Tibial nerve (tissue), 4 donors: ENCODE measurements around the gene SLIT3. TPM values are rescaled to one million over a fixed set of nuclear protein-coding genes. Genes with fewer than 3 reads are reported as not detected.

ENCODE experiments used
- DNase-seq, 2 donors: peaks; one replicate each; pipeline ENCODE4 v3.0.0-alpha.2; 2019; ENCODE audit warnings: low spot score in 2 of 2
- H3K27ac ChIP-seq, 4 donors: fragments of 200-600 bp; sonication (generic) in 3 of 4; one replicate each; pipeline ENCODE4 v1.5.1; 2017 to 2019; ENCODE audit warnings: mild to moderate bottlenecking in 1 of 4
- H3K27me3 ChIP-seq, 2 donors: fragments of 200-600 bp; sonication (generic) in 1 of 2; one replicate each; pipeline versions ENCODE4 v1.5.1 to v1.6.0; 2017 to 2019
- H3K36me3 ChIP-seq, 3 donors: fragments of 200-600 bp; sonication (generic); one replicate each; pipeline ENCODE4 v1.5.1; 2018 to 2019
- H3K4me1 ChIP-seq, 4 donors: fragments of 200-600 bp; sonication (generic) in 3 of 4; one replicate each; pipeline ENCODE4 v1.5.1; 2017 to 2019
- H3K4me3 ChIP-seq, 4 donors: fragments of 200-600 bp; sonication (generic) in 3 of 4; one replicate each; pipeline ENCODE4 v1.5.1; 2017 to 2019; ENCODE audit warnings: mild to moderate bottlenecking in 1 of 4, moderate library complexity in 1 of 4
- H3K9me3 ChIP-seq, 4 donors: fragments of 200-600 bp; sonication (generic) in 3 of 4; one replicate each; pipeline ENCODE4 v1.5.1; 2017 to 2019
- CTCF ChIP-seq, 5 experiments: fragments of 200-600 bp in 3 of 5; fragments of 450-650 bp in 2 of 5; sonication (generic) in 3 of 5; IDR thresholded peaks; one replicate each; pipeline ENCODE4 v1.5.1; 2016 to 2019; ENCODE audit warnings: antibody characterized with exemption in 5 of 5, mild to moderate bottlenecking in 3 of 5, moderate library complexity in 2 of 5
- EP300 ChIP-seq, 2 donors: sonication (generic); formaldehyde crosslinking; IDR thresholded peaks; one replicate each; pipeline ENCODE4 v1.6.1; 2017; ENCODE audit warnings: antibody characterized with exemption in 2 of 2, mild to moderate bottlenecking in 1 of 2
- POLR2A ChIP-seq, 2 donors: fragments of 450-650 bp; IDR thresholded peaks; one replicate each; pipeline ENCODE4 v1.6.1; 2017; ENCODE audit warnings: antibody characterized with exemption in 2 of 2, mild to moderate bottlenecking in 2 of 2, moderate library complexity in 2 of 2
- WGBS, 2 donors: methylation state at CpG; one replicate each; pipeline ENCODE4 v1.1.5; 2018; 5-methylcytosine and 5-hydroxymethylcytosine counted together
- total RNA-seq, 4 donors: library from RNA; depleted of rRNA; stranded (reverse); fragments of >200 nt; gene quantifications; one replicate each; pipeline ENCODE4 v1.1.0, GENCODE V29; 2016

Gene SLIT3
- total RNA-seq, 4 donors from 2014 or later, result 16.6 to 39.0 (median 20.2) TPM

DNA sequence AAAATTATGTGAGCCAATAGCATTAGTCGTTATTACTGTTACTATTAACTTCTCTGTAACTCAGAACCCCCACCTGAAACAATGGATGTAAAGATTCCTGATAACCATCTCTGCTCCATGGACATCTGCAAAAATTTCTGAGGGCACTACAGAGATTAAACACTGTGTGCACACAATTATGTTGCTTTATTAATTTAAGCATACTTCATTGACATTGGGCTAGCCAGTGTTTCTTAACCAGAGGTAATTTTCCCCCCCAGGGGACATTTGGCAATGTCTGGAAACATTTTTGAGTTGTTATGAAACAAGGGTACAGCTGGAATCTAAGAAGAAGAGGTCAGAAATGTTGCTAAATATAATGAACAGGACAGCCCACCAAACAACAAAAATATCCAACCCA lies 19.3 kb downstream of the SLIT3 start:
- DNase-seq, result no peak
- H3K36me3 ChIP-seq, result no peaks in the 10 kb centered on the region
- H3K4me3 ChIP-seq, result no peak overlapping the region
- H3K9me3 ChIP-seq, result peaks cover 0 to 10% (median 0%) of the 10 kb centered on the region in 4 donors
- H3K4me1 ChIP-seq, result no peaks in the 10 kb centered on the region
- no peak overlapping the region for H3K27ac ChIP-seq
- no peak for TF ChIP-seq POLR2A (IDR thresholded peaks at IDR 0.05)
- no peak for TF ChIP-seq CTCF (IDR thresholded peaks at IDR 0.05)
- TF ChIP-seq EP300 (IDR thresholded peaks at IDR 0.05), result no peak
- H3K27me3 ChIP-seq, result no peaks in the 10 kb centered on the region
- WGBS, 2 donors, result 79 to 83% methylated on average over 1 of the region's 1 CpG

GRCh38 chr5:169280696-169281095 lies 20.2 kb downstream of the SLIT3 start:
- H3K27ac ChIP-seq, result no peak overlapping the region
- no peaks in the 10 kb centered on the region for H3K4me1 ChIP-seq
- H3K36me3 ChIP-seq, result no peaks in the 10 kb centered on the region
- 63 to 69% methylated on average over 3 of the region's 3 CpGs for WGBS, 2 donors
- DNase-seq, result no peak
- H3K27me3 ChIP-seq, result no peaks in the 10 kb centered on the region
- H3K9me3 ChIP-seq, result peaks cover 0 to 9% (median 0%) of the 10 kb centered on the region in 4 donors
- H3K4me3 ChIP-seq, result no peak overlapping the region
- TF ChIP-seq POLR2A (IDR thresholded peaks at IDR 0.05), result no peak
- TF ChIP-seq EP300 (IDR thresholded peaks at IDR 0.05), result no peak
- TF ChIP-seq CTCF (IDR thresholded peaks at IDR 0.05), result no peak

DNA sequence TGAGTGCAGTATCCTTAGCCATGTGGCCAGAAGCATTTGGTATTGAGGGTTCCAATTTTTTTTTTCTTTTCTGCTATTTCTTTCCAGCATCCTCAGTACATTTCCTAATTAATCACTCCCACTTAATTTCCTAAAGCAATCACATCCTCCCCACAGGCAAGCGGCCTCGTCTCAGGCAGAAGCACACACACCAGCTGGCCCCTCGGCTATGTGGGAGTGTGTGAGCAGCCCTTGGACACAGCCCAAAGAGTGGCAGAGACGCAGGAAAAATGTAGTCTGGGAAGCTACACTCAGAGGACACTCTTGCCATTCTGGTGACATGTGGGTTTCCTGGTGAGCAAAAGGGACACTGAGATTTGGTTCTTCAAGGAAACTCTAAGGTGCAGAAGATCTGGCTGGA lies 20.7 kb downstream of the SLIT3 start:
- Histone ChIP-seq H3K4me1 (no peaks in the 10 kb centered on the region), H3K4me3 (no peak overlapping the region), H3K9me3 (peaks cover 0 to 5% (median 0%) of the 10 kb centered on the region in 4 donors), H3K27ac (no peak overlapping the region), H3K27me3 (no peaks in the 10 kb centered on the region), H3K36me3 (no peaks in the 10 kb centered on the region)
- no peak for TF ChIP-seq EP300 (IDR thresholded peaks at IDR 0.05)
- TF ChIP-seq CTCF (IDR thresholded peaks at IDR 0.05), result no peak
- TF ChIP-seq POLR2A (IDR thresholded peaks at IDR 0.05), result no peak
- DNase-seq, result no peak
- WGBS, 2 donors, result 38 to 44% methylated on average over 4 of the region's 4 CpGs

DNA sequence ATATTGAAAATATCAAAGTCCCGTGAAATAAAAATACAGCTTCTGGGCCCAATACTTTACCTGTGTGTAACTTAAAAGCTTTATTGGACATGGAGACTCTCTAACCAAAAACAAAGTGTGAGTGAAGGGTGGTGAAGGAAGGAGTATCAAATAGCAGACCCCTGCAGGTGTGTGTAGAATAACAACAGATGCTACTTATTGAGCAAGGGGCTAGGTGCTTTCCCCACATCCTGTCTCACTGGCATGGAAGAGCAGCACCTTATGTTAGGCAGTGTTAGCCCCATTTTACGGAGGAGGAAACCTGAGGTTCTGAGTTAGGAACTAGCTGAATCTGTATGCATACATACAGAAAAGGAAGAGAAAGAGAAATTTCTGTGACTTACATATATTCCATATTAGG lies 21.8 kb downstream of the SLIT3 start:
- Histone ChIP-seq H3K36me3 (no peaks in the 10 kb centered on the region), H3K9me3 (no peaks in the 10 kb centered on the region), H3K27me3 (no peaks in the 10 kb centered on the region), H3K27ac (no peak overlapping the region), H3K4me3 (no peak overlapping the region), H3K4me1 (no peaks in the 10 kb centered on the region)
- TF ChIP-seq POLR2A (IDR thresholded peaks at IDR 0.05) (no peak), EP300 (IDR thresholded peaks at IDR 0.05) (no peak), CTCF (IDR thresholded peaks at IDR 0.05) (no peak)
- no peak for DNase-seq
- WGBS, 2 donors, result 96 to 100% methylated on average over 2 of the region's 2 CpGs

DNA sequence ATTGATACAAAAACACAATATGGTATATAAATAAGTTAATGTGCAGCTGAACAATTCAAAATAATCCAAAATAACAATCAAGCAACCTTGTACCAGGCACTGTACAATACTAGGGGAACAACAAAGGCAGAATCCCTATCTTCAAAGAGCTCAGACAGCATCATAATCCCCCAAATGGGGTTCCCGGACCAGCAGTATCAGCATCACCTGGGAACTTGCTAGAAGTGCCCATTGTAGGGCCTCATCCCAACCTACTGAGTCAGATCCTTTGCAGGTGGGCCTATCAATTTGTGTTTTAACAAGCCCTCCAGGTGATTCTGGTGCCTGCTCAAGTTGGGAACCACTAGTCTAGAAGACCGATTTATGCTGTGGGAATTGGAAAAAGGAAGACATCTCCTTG lies 27.1 kb downstream of the SLIT3 start:
- DNase-seq, result no peak
- Histone ChIP-seq H3K4me1 (no peaks in the 10 kb centered on the region), H3K9me3 (no peaks in the 10 kb centered on the region), H3K4me3 (no peak overlapping the region), H3K36me3 (no peaks in the 10 kb centered on the region), H3K27me3 (no peaks in the 10 kb centered on the region), H3K27ac (no peak overlapping the region)
- no peak for TF ChIP-seq EP300 (IDR thresholded peaks at IDR 0.05)
- no peak for TF ChIP-seq POLR2A (IDR thresholded peaks at IDR 0.05)
- TF ChIP-seq CTCF (IDR thresholded peaks at IDR 0.05), result no peak
- 90 to 96% methylated on average over 2 of the region's 2 CpGs for WGBS, 2 donors
